Tibial nerve (tissue), 4 donors: ENCODE measurements around the gene TRIM41. TPM values are rescaled to one million over a fixed set of nuclear protein-coding genes. Genes with fewer than 3 reads are reported as not detected.

Source experiments
- DNase-seq, 2 donors: peaks; one replicate each; pipeline ENCODE4 v3.0.0-alpha.2; 2019; ENCODE audit warnings: low spot score in 2 of 2
- H3K27ac ChIP-seq, 4 donors: fragments of 200-600 bp; sonication (generic) in 3 of 4; one replicate each; pipeline ENCODE4 v1.5.1; 2017 to 2019; ENCODE audit warnings: mild to moderate bottlenecking in 1 of 4
- H3K27me3 ChIP-seq, 2 donors: fragments of 200-600 bp; sonication (generic) in 1 of 2; one replicate each; pipeline versions ENCODE4 v1.5.1 to v1.6.0; 2017 to 2019
- H3K36me3 ChIP-seq, 3 donors: fragments of 200-600 bp; sonication (generic); one replicate each; pipeline ENCODE4 v1.5.1; 2018 to 2019
- H3K4me1 ChIP-seq, 4 donors: fragments of 200-600 bp; sonication (generic) in 3 of 4; one replicate each; pipeline ENCODE4 v1.5.1; 2017 to 2019
- H3K4me3 ChIP-seq, 4 donors: fragments of 200-600 bp; sonication (generic) in 3 of 4; one replicate each; pipeline ENCODE4 v1.5.1; 2017 to 2019; ENCODE audit warnings: mild to moderate bottlenecking in 1 of 4, moderate library complexity in 1 of 4
- H3K9me3 ChIP-seq, 4 donors: fragments of 200-600 bp; sonication (generic) in 3 of 4; one replicate each; pipeline ENCODE4 v1.5.1; 2017 to 2019
- CTCF ChIP-seq, 5 experiments: fragments of 200-600 bp in 3 of 5; fragments of 450-650 bp in 2 of 5; sonication (generic) in 3 of 5; IDR thresholded peaks; one replicate each; pipeline ENCODE4 v1.5.1; 2016 to 2019; ENCODE audit warnings: antibody characterized with exemption in 5 of 5, mild to moderate bottlenecking in 3 of 5, moderate library complexity in 2 of 5
- EP300 ChIP-seq, 2 donors: sonication (generic); formaldehyde crosslinking; IDR thresholded peaks; one replicate each; pipeline ENCODE4 v1.6.1; 2017; ENCODE audit warnings: antibody characterized with exemption in 2 of 2, mild to moderate bottlenecking in 1 of 2
- POLR2A ChIP-seq, 2 donors: fragments of 450-650 bp; IDR thresholded peaks; one replicate each; pipeline ENCODE4 v1.6.1; 2017; ENCODE audit warnings: antibody characterized with exemption in 2 of 2, mild to moderate bottlenecking in 2 of 2, moderate library complexity in 2 of 2
- WGBS, 2 donors: methylation state at CpG; one replicate each; pipeline ENCODE4 v1.1.5; 2018; 5-methylcytosine and 5-hydroxymethylcytosine counted together
- total RNA-seq, 4 donors: library from RNA; depleted of rRNA; stranded (reverse); fragments of >200 nt; gene quantifications; one replicate each; pipeline ENCODE4 v1.1.0, GENCODE V29; 2016

Gene TRIM41
- total RNA-seq, 4 donors from 2014 or later = 17.9 to 25.7 (median 22.7) TPM

GRCh38 chr5:181193656-181194055, 29.4 kb upstream of the TRIM41 start:
- DNase-seq = no peak
- Histone ChIP-seq H3K9me3 (no peaks in the 10 kb centered on the region), H3K27me3 (no peaks in the 10 kb centered on the region), H3K4me1 (peaks cover 0 to 31% (median 2%) of the 10 kb centered on the region in 4 donors), H3K36me3 (peaks cover 0 to 15% (median 0%) of the 10 kb centered on the region in 3 donors), H3K27ac (no peak overlapping the region), H3K4me3 (no peak overlapping the region)
- TF ChIP-seq POLR2A (IDR thresholded peaks at IDR 0.05) (no peak), EP300 (IDR thresholded peaks at IDR 0.05) (no peak), CTCF (IDR thresholded peaks at IDR 0.05) (no peak)
- WGBS, 2 donors = 100% methylated on average over 2 of the region's 2 CpGs

GRCh38 chr5:181194489-181195248, 28.4 kb upstream of the TRIM41 start:
- TF ChIP-seq EP300 (IDR thresholded peaks at IDR 0.05) = no peak
- H3K27me3 ChIP-seq = no peaks in the 10 kb centered on the region
- peaks cover 0 to 31% (median 2%) of the 10 kb centered on the region in 4 donors for H3K4me1 ChIP-seq
- DNase-seq = no peak
- H3K4me3 ChIP-seq = no peak overlapping the region
- no peaks in the 10 kb centered on the region for H3K9me3 ChIP-seq
- WGBS, 2 donors = 67 to 85% methylated on average over 13 to 20 of the region's 21 CpGs
- H3K36me3 ChIP-seq = peaks cover 0 to 15% (median 0%) of the 10 kb centered on the region in 3 donors
- H3K27ac ChIP-seq = peak overlapping the region in 1 of 4 donors; percentile 24

- H3K4me3 ChIP-seq = no peak overlapping the region
- H3K27ac ChIP-seq = no peak overlapping the region
- no peaks in the 10 kb centered on the region for H3K27me3 ChIP-seq
- H3K36me3 ChIP-seq = peaks cover 0 to 15% (median 0%) of the 10 kb centered on the region in 3 donors
- peaks cover 0 to 27% (median 2%) of the 10 kb centered on the region in 4 donors for H3K4me1 ChIP-seq
- WGBS, 2 donors = 69 to 73% methylated on average over 43 to 45 of the region's 45 CpGs
- no peaks in the 10 kb centered on the region for H3K9me3 ChIP-seq
- no peak for DNase-seq
- no peak for TF ChIP-seq POLR2A (IDR thresholded peaks at IDR 0.05)
- no peak for TF ChIP-seq EP300 (IDR thresholded peaks at IDR 0.05)
- TF ChIP-seq CTCF (IDR thresholded peaks at IDR 0.05) = no peak
Measured at GRCh38 chr5:181195249-181195761, 27.8 kb upstream of the TRIM41 start.

- no peak for DNase-seq
Measured at GRCh38 chr5:181197326-181197951, 25.6 kb upstream of the TRIM41 start.

More at GRCh38 chr5:181197326-181197951, 25.6 kb upstream of the TRIM41 start:
- Histone ChIP-seq H3K36me3 (peaks cover 0 to 15% (median 0%) of the 10 kb centered on the region in 3 donors), H3K27ac (no peak overlapping the region), H3K4me1 (peaks cover 0 to 21% (median under 1%) of the 10 kb centered on the region in 4 donors), H3K9me3 (no peaks in the 10 kb centered on the region), H3K27me3 (no peaks in the 10 kb centered on the region), H3K4me3 (no peak overlapping the region)
- WGBS, 2 donors = 69 to 71% methylated on average over 8 of the region's 8 CpGs
- TF ChIP-seq EP300 (IDR thresholded peaks at IDR 0.05) (no peak), POLR2A (IDR thresholded peaks at IDR 0.05) (no peak), CTCF (IDR thresholded peaks at IDR 0.05) (no peak)
